Measurements from ENCODE around the gene AGK. TPM values are rescaled to one million over a fixed set of nuclear protein-coding genes. Genes with fewer than 3 reads are reported as not detected.

AGK gene
- total and polyA plus RNA-seq, 2 of the 8 experiments (the other 6 are each of a cell fraction or from before 2014, with no cell fraction given), result 25.8 to 34.0 TPM

DNA sequence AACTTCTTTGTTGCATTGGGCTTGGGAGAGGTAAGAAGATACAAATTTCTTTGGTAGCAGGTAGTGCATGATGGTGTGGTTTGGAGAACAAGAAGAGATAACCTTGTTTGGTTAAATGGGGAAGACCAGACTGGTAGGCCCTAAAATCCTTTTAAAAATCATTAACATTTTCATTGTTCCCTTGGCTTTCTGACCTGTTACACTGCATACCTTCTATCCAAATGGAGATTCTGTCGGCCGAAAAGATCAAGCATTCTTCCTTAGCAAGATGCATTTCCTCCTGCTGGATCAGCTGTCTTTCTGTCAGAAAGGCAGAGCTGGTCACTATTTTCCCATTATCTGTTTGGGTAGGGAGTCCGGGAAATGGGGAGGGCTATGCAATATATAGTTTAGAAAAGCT, 33.7 kb downstream of the AGK start (continued):
- TF ChIP-seq, protein P1, sequence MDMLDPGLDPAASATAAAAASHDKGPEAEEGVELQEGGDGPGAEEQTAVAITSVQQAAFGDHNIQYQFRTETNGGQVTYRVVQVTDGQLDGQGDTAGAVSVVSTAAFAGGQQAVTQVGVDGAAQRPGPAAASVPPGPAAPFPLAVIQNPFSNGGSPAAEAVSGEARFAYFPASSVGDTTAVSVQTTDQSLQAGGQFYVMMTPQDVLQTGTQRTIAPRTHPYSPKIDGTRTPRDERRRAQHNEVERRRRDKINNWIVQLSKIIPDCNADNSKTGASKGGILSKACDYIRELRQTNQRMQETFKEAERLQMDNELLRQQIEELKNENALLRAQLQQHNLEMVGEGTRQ (IDR thresholded peaks at IDR 0.05; ENCODE audit: low read length), result no peak
- TF ChIP-seq BCL11A (IDR thresholded peaks at IDR 0.05; ENCODE audit: low read depth in 2 of 2, low read length in 2 of 2) (peak in 1 of 2 experiments; percentile 2), CEBPB (IDR thresholded peaks at IDR 0.05; ENCODE audit: low read depth, low read length) (no peak), HDAC2 (IDR thresholded peaks at IDR 0.05; ENCODE audit: borderline replicate concordance in 1 of 2, low read depth in 2 of 2, low read length in 2 of 2) (peak in 1 of 2 experiments; percentile 84; a peak in 1 of 4 replicates), POLR2AphosphoS5 (IDR thresholded peaks at IDR 0.05; ENCODE audit: low read depth, low read length) (no peak), POLR2A (IDR thresholded peaks at IDR 0.05; ENCODE audit: control extremely low read depth in 1 of 2, low read depth in 2 of 2, low read length in 2 of 2) (peak in 1 of 2 experiments; percentile 72; a peak in 1 of 3 replicates), SAP30 (IDR thresholded peaks at IDR 0.05; ENCODE audit: insufficient read depth, insufficient replicate concordance, low read length) (peak; percentile 83), RXRA (IDR thresholded peaks at IDR 0.05; ENCODE audit: insufficient read depth, low read depth, low read length) (peak; percentile 20; the same call in 1 of the 2 replicates), TEAD4 (IDR thresholded peaks at IDR 0.05; ENCODE audit: low read depth, low read length) (peak; percentile 95), TBP (IDR thresholded peaks at IDR 0.05; ENCODE audit: low read depth, low read length) (no peak; the same call in 1 of the 2 replicates), SRF (IDR thresholded peaks at IDR 0.05; ENCODE audit: low read depth, low read length) (peak; percentile 82; the same call in 1 of the 2 replicates)
- TF ChIP-seq, protein P2, sequence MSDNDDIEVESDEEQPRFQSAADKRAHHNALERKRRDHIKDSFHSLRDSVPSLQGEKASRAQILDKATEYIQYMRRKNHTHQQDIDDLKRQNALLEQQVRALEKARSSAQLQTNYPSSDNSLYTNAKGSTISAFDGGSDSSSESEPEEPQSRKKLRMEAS (IDR thresholded peaks at IDR 0.05), result 0 out of 2 replicates have a peak, but pooled peaks have one; percentile 23
